NCI-H2107 treated with DMSO at 0.1 percent for 48 hours (cell line): ENCODE data around the gene KRTAP5-10.
"Not testable (repeated sequence)": the region's sequence is repeated elsewhere in the genome, so short reads cannot be mapped to it uniquely, and the experiment has no call there.

Source experiments
- DNase-seq: peaks from one replicate; lab custom pipeline; 2025; ENCODE audit not compliant: unreplicated experiment; lab: John Stamatoyannopoulos, UW

The KRTAP5-10 gene

DNA sequence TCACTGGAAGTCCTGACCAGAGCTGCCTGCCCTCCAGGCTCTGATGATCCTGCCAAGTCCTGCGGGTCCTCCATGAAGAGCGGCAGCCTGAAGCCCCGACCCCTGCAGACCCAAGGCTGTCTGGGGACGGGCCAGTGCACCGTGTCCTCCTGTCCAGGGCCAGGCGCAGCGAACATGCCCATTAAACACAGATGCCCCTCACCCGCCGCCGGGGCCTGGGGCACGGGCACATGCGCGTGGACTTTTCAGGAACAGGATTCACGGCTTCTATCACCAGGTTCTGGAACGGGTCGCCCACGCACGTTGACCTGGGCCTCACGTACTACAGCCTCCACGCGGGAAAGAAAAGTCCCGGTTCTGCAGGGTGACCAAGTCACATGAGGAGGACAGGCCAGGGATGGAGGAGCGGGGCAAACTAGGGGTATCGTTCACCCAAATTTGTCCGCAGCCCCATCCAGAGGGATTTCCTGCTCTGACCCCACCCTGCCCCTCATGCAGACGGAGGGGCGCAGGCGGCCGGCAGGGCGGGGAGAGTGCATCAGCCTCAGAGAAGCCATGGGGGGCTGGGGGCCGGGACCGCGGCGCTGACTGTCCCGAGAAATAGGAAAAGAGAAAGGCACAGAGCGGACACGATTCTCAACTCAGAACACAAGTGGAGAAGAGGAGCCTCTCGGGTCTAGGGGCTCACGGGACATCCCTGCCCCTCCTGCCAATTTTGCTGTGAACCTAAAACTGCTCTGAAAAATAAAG, 5.9 kb downstream of the KRTAP5-10 start:
- not testable (repeated sequence) for DNase-seq

DNA sequence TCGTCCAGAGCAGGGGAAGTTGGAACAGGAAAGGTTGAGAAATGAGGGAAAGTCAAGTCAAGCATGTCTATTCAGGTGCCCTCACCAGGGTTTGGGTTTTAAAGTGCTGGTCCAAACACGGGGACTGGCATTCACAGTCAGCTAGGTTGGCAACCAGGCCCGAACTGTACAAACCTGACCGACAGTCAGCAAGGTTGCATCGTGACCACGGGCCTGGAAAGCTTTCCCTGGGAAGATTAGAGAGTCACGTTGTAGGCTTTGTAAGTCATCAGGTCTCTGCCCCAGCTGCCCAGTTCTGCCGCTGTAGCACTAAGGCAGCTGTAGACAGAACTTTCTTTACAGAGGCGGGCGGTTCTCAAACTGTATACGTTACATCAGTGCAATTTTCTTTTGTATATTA, 7.4 kb downstream of the KRTAP5-10 start:
- no peak for DNase-seq

DNA sequence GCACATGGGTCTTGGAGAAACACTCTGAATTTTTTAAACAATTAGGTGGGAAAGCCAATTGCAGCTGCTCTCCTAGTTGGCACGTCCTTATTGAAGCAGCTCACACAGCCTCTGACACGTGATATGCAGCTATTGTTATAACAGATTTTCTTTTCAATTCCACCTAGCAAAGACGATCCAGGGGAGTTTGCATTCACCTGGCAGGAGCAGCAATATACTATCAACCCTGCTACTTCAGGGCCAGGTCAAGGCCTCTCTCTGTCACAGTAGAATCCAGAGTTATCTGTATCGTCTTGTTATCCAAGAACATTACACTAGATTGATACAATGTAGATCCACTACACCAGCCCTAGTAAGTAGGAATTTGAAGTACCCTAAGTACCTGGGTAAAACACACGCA, 9.1 kb downstream of the KRTAP5-10 start:
- no peak for DNase-seq

DNA sequence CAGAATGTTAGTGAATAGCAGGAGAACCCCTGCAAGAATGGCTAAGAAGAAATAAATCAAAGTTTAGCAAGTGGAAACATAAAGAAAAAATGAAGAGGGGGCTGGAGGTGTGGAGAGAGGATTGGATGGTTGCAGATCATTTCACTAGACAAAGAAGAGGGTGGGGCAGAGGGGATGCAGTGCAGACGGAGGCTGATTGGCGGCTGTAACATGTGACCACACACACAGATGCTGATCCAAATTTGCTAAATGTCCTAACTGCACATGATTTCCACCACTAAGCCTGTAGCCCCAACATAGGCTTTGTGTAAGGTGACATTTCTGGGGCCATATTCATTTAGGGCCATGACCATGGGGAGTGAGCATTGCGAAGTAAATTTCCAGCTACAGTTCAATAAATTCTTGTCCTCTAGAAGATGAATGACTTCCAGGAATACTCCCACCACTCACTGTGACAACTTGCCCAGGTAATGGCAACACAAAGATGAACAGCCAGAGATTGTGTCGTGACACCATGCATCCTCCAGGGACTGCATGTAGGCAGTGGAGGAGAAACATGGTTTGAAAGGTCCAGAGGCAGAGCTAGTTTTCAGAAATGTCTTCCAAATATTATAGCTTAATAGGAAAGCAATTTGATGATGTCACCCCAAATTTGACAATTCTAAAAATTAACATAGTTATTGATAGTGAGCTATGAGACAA, 10.5 kb downstream of the KRTAP5-10 start:
- DNase-seq: no peak

DNA sequence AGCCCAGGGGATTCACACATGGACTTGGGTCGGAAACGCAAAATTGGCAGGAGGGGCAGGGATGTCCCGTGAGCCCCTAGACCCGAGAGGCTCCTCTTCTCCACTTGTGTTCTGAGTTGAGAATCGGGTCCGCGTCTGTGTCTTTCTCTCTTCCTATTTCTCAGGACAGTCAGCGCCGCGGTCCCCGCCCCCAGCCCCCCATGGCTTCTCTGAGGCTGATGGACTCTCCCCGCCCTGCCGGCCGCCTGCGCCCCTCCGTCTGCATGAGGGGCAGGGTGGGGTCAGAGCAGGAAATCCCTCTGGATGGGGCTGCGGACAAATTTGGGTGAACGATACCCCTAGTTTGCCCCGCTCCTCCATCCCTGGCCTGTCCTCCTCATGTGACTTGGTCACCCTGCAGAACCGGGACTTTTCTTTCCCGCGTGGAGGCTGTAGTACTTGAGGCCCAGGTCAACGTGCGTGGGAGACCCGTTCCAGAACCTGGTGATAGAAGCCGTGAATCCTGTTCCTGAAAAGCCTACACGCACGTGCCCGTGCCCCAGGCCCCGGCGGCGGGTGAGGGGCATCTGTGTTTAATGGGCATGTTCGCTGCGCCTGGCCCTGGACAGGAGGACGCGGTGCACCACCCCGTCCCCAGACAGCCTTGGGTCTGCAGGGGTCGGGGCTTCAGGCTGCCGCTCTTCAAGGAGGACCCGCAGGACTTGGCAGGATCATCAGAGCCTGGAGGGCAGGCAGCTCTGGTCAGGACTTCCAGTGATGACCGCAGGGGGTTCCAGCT, 11.5 kb downstream of the KRTAP5-10 start:
- not testable (repeated sequence) for DNase-seq

DNA sequence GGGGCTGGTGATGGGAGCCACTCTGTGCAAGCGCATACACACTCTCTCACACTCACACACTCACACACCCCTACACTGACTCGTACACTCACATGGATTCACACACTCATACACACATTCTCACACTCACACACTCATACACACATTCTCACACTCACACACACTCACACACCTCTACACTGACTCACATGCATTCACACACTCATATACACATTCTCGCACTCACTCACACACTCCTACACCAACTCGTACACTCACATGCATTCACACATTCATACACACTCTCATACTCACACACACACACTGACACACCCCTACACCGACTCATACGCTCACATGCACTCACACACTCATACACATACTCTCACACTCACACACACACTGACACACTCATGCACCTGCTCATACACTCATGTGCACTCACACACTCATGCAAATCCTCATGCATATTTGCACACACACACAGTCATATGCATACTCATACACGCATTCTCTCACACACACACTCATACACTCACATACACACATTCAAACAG, 12.2 kb downstream of the KRTAP5-10 start:
- no peak for DNase-seq

DNA sequence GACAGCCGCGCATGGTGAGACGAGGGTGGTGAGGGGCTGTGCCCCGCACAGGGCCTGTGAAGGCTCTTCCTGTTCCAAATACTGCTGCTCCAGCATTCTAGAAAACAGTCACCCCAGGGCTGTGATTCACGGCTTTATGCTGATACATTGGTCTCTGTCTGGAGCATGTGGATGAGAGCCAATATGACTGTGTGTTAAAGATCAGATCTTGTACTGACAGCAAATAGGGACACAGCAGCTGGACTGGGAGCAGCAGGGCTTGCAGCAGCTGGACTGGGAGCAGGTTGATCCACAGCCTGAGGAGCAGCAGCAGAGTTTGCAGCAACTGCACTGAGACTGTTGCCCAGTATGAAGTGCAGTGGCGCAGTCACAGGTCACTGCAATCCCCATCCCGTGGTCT, 14.2 kb downstream of the KRTAP5-10 start:
- not testable (repeated sequence) for DNase-seq

DNA sequence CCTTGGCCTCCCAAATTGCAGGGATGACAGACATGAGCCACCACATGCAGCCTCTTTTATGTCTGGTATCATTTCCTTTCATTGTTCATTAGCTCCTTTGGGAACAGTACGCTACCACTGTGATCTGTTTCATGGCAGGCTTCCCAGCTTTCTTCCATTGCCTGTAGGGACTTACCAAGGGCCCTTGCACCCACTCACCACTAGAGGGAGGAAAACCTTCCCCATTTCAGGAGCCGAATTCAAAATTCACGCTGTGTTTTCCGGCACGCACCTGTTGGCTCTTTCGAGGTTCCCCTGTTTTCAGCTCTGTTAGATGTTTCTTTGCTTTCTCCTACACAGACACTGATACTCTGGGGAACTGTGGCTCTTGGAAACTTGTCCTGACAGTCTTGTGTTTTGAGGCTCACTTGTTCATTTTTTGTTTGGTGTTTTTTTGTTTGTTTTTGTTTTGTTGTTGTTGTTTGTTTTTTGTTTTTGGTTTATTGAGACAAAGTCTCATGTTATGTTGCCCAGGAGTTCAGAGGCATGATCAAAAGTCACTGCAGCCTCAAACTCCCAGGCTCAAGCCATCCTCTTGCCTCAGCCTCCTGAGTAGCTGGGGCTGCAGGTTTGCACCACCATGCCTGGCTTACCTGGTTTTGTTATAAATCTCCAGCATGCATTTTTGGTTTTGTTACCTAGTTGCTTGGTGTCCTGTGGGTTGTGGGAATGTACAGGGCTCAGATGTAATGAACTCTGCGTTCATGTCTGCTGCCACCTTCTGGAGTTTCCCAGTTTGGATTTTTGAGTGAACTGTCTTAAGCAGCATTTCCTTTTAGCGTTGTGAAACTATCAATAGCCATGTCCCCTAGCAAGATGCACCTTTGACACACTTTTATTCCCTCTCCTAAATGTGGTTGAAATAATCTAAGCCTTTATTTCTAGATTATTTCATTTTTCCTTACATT, 15.0 kb downstream of the KRTAP5-10 start:
- peak; percentile 86 for DNase-seq

DNA sequence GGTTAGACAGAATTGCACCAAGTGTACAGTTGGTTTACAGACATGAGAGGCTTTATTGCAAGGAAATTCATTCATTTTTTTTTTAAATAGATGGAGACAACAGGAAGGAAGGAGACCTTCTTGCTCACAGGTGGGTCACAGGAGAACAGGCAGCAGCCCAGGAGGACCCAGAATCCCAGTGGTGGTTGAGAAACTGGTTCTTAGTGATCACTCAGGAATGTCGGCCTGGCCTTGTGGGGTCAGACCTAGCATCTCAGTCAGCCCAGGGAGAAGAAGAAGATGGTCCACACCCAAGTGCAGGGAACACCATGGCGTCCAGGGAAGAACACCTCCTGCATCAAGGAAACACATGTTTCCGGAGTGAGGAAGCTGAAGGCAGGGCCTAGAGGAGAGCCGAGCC, 16.5 kb downstream of the KRTAP5-10 start:
- DNase-seq: no peak

DNA sequence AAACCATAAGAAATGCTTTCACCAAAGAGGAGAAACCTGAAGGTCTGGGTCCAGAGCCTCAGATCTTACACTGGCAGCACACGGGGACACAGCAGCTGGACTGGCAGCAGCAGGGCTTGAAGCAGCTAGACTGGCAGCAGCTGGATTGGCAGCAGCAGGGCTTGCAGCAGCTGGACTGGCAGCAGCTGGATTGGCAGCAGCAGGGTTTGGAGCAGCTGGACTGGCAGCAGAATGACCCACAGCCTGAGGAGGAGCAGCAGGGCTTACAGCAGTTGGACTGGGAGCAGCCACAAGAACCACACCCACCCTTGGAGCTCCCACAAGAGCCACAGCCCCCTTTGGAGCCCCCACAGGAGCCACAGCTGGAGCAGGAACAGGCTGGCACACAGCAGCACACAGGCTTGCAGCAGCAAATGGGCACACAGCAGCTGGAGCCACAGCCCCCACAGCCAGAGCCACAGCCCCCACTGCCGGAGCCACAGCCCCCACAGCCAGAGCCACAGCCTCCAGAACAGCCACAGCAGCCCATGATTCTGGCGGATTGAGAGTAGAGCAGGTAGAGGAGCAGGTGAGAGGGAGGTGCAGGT, 17.0 kb downstream of the KRTAP5-10 start, which contains the start of gene KRTAP5-11:
Gene KRTAP5-11 (minus strand): TSS at position 567 of the 587 bp plus-strand sequence. CDS start 38 bp downstream, at position 529.
- no peak for DNase-seq

DNA sequence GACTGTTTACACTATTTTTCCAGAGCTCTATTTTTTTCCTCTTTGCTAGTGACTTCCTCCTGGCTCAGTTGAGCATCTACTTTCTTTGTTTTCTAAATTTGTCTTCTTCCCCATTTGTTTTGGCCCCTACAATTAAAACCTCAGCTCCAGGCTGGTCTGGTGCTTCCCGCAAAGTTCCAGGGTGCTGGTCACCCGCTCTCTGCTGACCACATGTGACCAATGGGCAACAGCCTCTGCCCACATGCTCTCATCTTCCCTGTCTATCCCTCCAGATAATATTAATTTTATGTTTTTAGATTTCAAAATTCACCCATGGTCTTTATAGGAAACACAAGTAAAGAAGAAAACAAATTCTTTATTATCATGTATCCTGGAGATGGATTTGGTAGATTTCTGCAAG, 17.6 kb downstream of the KRTAP5-10 start:
- not testable (repeated sequence) for DNase-seq

DNA sequence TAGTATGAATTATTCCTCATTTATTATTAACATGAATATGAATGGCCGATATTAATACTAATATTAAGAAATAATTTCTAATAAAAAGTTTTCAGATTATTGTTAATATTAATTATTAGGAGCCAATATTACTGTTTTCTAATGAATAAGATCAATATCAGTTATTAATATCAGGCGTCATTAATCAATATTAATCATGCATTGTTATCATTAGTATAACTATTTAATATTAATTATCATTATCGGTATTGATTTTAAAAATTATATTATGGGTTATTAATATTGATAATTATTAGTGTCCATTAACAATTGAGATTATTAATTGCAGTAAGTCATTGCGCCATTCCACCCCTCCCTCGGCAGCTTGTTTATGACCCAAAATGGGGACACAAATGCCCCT, 20.3 kb downstream of the KRTAP5-10 start:
- DNase-seq: not testable (repeated sequence)

DNA sequence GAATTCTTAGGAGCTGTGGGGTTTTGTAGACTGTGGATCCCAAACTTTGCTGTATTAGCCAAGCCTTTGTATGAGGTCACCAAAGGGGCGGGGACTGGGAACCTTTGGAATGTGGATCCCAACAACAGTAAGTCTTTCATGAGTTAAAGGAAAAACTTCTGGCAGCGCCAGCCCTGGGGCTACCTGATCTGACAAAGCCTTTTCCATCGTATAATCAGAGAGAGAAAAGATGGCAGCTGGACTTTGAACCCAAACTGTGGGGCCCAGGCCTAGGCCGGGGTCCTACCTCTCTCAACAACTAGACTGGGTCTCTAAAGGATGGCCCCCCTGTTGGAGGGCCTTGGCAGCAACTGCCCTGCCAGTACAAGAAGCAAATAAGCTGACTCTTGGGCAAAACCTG, 23.0 kb downstream of the KRTAP5-10 start:
- DNase-seq: not testable (repeated sequence)

DNA sequence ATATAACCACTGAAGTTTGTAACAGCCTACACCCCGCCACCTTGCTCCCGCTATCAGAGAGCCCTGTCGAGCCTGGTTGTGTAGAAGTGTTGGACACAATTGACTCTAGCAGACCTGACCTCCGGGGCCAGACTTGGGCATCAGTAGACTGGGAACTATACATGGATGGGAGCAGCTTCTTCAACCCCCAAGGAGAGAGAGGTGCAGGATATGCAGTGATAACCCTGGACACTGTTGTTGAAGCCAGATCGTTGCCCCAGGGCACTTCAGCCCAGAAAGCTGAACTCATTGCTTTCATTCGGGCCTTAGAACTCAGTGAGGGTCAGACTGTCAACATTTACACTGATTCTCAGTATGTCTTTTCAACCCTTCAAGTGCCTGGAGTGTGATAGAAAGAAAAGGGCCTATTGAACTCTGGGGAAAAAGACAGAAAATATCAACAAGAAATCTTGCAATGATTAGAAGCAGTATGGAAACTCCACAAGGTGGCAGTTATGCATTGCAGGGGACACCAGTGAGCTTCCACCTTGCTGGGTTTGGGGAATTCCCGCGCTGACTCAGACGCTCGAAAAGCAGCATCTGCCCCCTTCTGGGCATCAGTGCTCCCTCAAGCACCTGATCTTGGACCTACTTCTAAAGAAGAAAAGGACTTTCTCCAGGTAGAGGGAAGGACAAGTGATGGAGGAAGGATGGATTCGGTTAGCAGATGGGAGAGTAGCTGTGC, 23.6 kb downstream of the KRTAP5-10 start:
- not testable (repeated sequence) for DNase-seq

DNA sequence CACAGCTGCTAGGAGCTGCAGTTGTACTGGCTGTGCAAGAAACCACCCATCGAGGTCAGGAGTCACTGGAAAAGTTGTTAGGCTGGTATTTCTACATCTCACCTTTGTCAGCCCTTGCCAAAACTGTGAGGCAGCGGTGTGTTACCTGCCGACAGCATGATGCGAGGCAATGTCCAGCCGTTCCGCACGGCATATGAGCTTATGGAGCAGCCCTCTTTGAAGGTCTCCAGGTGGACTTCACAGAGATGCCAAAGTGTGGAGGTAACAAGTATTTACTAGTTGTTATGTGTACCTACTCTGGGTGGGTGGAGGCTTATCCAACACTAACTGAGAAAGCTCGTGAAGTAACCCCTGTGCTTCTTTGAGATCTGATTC, 24.2 kb downstream of the KRTAP5-10 start:
- DNase-seq: not testable (repeated sequence)

DNA sequence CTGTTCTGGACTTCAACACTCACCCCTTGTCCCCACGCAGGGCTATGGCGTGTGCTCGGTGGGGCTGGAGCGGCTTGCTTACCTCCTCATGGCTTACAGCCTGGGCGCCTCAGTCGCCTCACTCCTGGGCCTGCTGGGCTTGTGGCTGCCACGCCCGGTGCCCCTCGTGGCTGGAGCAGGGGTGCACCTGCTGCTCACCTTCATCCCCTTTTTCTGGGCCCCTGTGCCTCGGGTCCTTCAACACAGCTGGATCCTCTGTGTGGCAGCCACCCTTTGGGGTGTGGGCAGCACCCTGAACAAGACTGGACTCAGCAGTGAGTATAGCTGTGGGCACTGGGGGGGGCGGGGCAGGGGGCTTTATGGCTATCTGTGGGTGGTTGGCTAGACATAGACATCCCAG, 37.9 kb downstream of the KRTAP5-10 start:
- not testable (repeated sequence) for DNase-seq

DNA sequence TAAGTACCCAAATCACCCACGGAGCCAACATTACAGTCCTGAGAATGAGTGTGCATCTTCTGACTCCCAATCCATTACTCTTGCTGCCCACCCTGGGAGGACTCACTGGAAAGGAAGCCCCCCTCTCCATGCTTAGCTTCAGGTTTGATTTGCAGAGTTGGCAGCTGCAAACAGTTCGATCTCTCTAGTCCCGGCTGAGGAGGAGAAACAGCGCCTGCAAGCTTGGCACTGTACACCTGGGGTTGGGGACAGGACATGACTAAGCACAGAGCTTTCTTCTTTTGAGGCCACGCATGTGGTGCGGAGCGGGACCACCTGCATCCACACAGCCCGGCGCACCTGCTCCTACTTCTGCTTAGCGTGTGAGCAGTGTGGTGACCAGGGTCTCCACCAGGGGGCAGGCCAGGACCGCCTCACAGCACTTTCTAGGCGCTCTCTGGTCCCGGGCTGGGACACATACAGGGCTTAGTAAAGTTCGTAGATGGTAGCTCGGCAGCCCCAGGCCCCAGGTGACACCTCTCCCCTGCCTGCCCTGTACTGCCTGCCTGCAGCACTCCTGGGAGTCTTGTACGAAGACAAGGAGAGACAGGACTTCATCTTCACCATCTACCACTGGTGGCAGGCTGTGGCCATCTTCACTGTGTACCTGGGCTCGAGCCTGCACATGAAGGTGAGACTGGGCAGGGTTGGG, 39.6 kb downstream of the KRTAP5-10 start:
- DNase-seq: not testable (repeated sequence)

DNA sequence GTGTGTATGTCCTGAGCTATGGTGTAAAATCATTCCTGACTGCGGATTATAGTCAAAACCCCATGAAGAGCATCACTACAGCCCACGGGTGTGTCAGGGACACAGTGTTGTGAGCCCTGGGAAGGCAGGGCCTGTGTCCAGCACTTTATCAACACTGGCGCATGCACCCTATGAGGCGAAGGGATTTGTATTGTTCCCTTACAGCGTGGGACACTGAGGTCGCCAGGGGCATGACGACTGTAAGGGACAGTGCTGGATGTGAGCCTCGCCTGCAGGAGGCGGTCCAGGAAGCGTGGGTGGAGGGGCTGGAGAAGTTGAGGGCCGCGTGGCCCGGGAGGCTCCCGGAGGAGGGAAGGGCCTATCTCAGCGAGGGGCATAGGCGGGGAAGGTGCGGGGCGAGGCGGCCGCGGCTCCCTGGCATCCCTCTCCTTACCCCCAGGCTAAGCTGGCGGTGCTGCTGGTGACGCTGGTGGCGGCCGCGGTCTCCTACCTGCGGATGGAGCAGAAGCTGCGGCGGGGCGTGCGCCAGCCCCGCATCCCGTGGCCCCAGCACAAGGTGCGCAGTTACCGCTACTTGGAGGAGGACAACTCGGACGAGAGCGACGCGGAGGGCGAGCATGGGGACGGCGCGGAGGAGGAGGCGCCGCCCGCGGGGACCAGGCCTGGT, 41.6 kb downstream of the KRTAP5-10 start:
- not testable (repeated sequence) for DNase-seq
